Measurements from ENCODE around the gene MUC4. TPM values are rescaled to one million over a fixed set of nuclear protein-coding genes. Genes with fewer than 3 reads are reported as not detected.
"Not testable (repeated sequence)": the region's sequence is repeated elsewhere in the genome, so short reads cannot be mapped to it uniquely, and the experiment has no call there.

The MUC4 gene
- total RNA-seq, 2 experiments from 2014 or later, result 0.03 to 0.26 TPM

GRCh38 chr3:195722139-195722995 is 89.4 kb downstream of the MUC4 start:
- CTCF ChIA-PET; H3K27ac Mint-ChIP-seq; H3K9me3 Mint-ChIP-seq (ENCODE audit: low read depth); H3K4me1 Mint-ChIP-seq; H3K4me3 Mint-ChIP-seq; DNase-seq; H3K36me3 Mint-ChIP-seq; ATAC-seq: not testable (repeated sequence)
- peaks cover 18% of the 10 kb centered on the region for H3K27me3 Mint-ChIP-seq

- not testable (repeated sequence) for DNase-seq; H3K36me3 Mint-ChIP-seq; H3K9me3 Mint-ChIP-seq (ENCODE audit: low read depth); H3K4me1 Mint-ChIP-seq; H3K27ac Mint-ChIP-seq; H3K4me3 Mint-ChIP-seq
- ATAC-seq, result peak; percentile 25
- H3K27me3 Mint-ChIP-seq, result peaks cover 19% of the 10 kb centered on the region
- CTCF ChIA-PET, result interaction anchor here (0.6 to 1.7 kb wide), 4 partner anchors 130 to 319 kb away, joined by 3 to 7 read pairs (median 3); no protein-coding TSS in a partner anchor
These were observed 90.8 kb downstream of the MUC4 start, which contains the start of gene MUC20 for GRCh38 chr3:195720831-195721506. Gene MUC20 (plus strand): TSS chr3:195720978. CDS start chr3:195721008, 30 bp downstream.

GRCh38 chr3:195719514-195720254 is 92.0 kb downstream of the MUC4 start:
- H3K9me3 Mint-ChIP-seq (ENCODE audit: low read depth); ATAC-seq; DNase-seq; H3K27ac Mint-ChIP-seq; H3K4me3 Mint-ChIP-seq; H3K36me3 Mint-ChIP-seq; H3K4me1 Mint-ChIP-seq: not testable (repeated sequence)
- CTCF ChIA-PET, result interaction anchor here (0.6 to 1.7 kb wide), 6 partner anchors 28 to 320 kb away, joined by 3 to 7 read pairs (median 3); no protein-coding TSS in a partner anchor
- peaks cover 19% of the 10 kb centered on the region for H3K27me3 Mint-ChIP-seq

- CTCF ChIA-PET, result interaction anchor here (0.8 kb wide), 1 partner anchor 372 kb away, joined by 3 read pairs; no protein-coding TSS in a partner anchor
- peaks cover 19% of the 10 kb centered on the region for H3K27me3 Mint-ChIP-seq
- no peak overlapping the region for H3K4me3 Mint-ChIP-seq
- no peak for DNase-seq
- peaks cover 8% of the 10 kb centered on the region for H3K4me1 Mint-ChIP-seq
- H3K27ac Mint-ChIP-seq, result no peak overlapping the region
- H3K36me3 Mint-ChIP-seq, result peaks cover 5% of the 10 kb centered on the region
- H3K9me3 Mint-ChIP-seq (ENCODE audit: low read depth), result no peaks in the 10 kb centered on the region
- ATAC-seq, result no peak
These were observed 93.2 kb downstream of the MUC4 start for GRCh38 chr3:195718477-195718984.

GRCh38 chr3:195717852-195718476 is 93.8 kb downstream of the MUC4 start:
- H3K4me3 Mint-ChIP-seq, result no peak overlapping the region
- peaks cover 8% of the 10 kb centered on the region for H3K4me1 Mint-ChIP-seq
- ATAC-seq (no peak), DNase-seq (no peak)
- H3K36me3 Mint-ChIP-seq, result peaks cover 5% of the 10 kb centered on the region
- peaks cover 19% of the 10 kb centered on the region for H3K27me3 Mint-ChIP-seq
- no peak overlapping the region for H3K27ac Mint-ChIP-seq
- CTCF ChIA-PET, result interaction anchor here (0.8 kb wide), 1 partner anchor 373 kb away, joined by 3 read pairs; no protein-coding TSS in a partner anchor
- H3K9me3 Mint-ChIP-seq (ENCODE audit: low read depth), result no peaks in the 10 kb centered on the region

- Mint-ChIP-seq H3K9me3 (ENCODE audit: low read depth) (no peaks in the 10 kb centered on the region), H3K27me3 (peaks cover 19% of the 10 kb centered on the region), H3K36me3 (peaks cover 5% of the 10 kb centered on the region), H3K4me1 (peaks cover 8% of the 10 kb centered on the region), H3K27ac (no peak overlapping the region), H3K4me3 (no peak overlapping the region)
- DNase-seq (no peak), ATAC-seq (no peak)
- CTCF ChIA-PET, result interaction anchor here (2.0 kb wide), 1 partner anchor 13 kb away, joined by 5 read pairs; no protein-coding TSS in a partner anchor
These were observed 94.3 kb downstream of the MUC4 start for GRCh38 chr3:195717416-195717815.

GRCh38 chr3:195715583-195716266 is 96.0 kb downstream of the MUC4 start:
- Mint-ChIP-seq H3K9me3 (ENCODE audit: low read depth) (no peaks in the 10 kb centered on the region), H3K27me3 (peaks cover 19% of the 10 kb centered on the region), H3K36me3 (peaks cover 5% of the 10 kb centered on the region), H3K4me3 (no peak overlapping the region), H3K4me1 (peaks cover 7% of the 10 kb centered on the region), H3K27ac (no peak overlapping the region)
- ATAC-seq (no peak), DNase-seq (no peak)
- CTCF ChIA-PET, result interaction anchor here (0.8 to 2.0 kb wide), 4 partner anchors 12 to 179 kb away, joined by 3 to 5 read pairs (median 4); no protein-coding TSS in a partner anchor

- Mint-ChIP-seq H3K4me3 (no peak overlapping the region), H3K27ac (no peak overlapping the region), H3K27me3 (peaks cover 19% of the 10 kb centered on the region), H3K36me3 (peaks cover 5% of the 10 kb centered on the region), H3K4me1 (peaks cover 7% of the 10 kb centered on the region), H3K9me3 (ENCODE audit: low read depth) (no peaks in the 10 kb centered on the region)
- ATAC-seq, result no peak
- no peak for DNase-seq
- CTCF ChIA-PET, result interaction anchor here (0.8 to 1.4 kb wide), 4 partner anchors 14 to 180 kb away, joined by 3 to 4 read pairs (median 3); no protein-coding TSS in a partner anchor
These were observed 96.6 kb downstream of the MUC4 start for GRCh38 chr3:195715134-195715533.

- no peak overlapping the region for H3K27ac Mint-ChIP-seq
These were observed 97.2 kb downstream of the MUC4 start for GRCh38 chr3:195714380-195715011.

GRCh38 chr3:195713150-195713549 is 98.6 kb downstream of the MUC4 start:
- DNase-seq; H3K4me1 Mint-ChIP-seq; ATAC-seq; H3K4me3 Mint-ChIP-seq; H3K27me3 Mint-ChIP-seq; H3K27ac Mint-ChIP-seq; H3K9me3 Mint-ChIP-seq (ENCODE audit: low read depth); CTCF ChIA-PET; H3K36me3 Mint-ChIP-seq: not testable (repeated sequence)

More at GRCh38 chr3:195714380-195715011, 97.2 kb downstream of the MUC4 start:
- no peak for DNase-seq
- Mint-ChIP-seq H3K36me3 (peaks cover 5% of the 10 kb centered on the region), H3K9me3 (ENCODE audit: low read depth) (no peaks in the 10 kb centered on the region), H3K4me1 (peaks cover 7% of the 10 kb centered on the region), H3K4me3 (no peak overlapping the region), H3K27me3 (peaks cover 19% of the 10 kb centered on the region)
- no peak for ATAC-seq
- CTCF ChIA-PET, result interaction anchor here (0.9 to 1.2 kb wide), 2 partner anchors 13 to 180 kb away, joined by 3 read pairs; no protein-coding TSS in a partner anchor

GRCh38 chr3:195712535-195712910 is 99.2 kb downstream of the MUC4 start:
- not testable (repeated sequence) for ATAC-seq; H3K36me3 Mint-ChIP-seq; H3K4me1 Mint-ChIP-seq; H3K9me3 Mint-ChIP-seq (ENCODE audit: low read depth); H3K27ac Mint-ChIP-seq; H3K4me3 Mint-ChIP-seq; DNase-seq; H3K27me3 Mint-ChIP-seq
- CTCF ChIA-PET, result interaction anchor here (0.6 to 1.0 kb wide), 2 partner anchors 89 to 973 kb away, joined by 3 read pairs; no protein-coding TSS in a partner anchor

All from activated CD8-positive, alpha-beta memory T cell treated with anti-CD3 and anti-CD28 coated beads, Interleukin-2, amount 10 ng/mL, durations not matched to agents 7 days and 5 days (primary cell).